ENCODE measurements around the gene CENPVL2. TPM values are rescaled to one million over a fixed set of nuclear protein-coding genes. Genes with fewer than 3 reads are reported as not detected.
"Not testable (repeated sequence)": the region's sequence is repeated elsewhere in the genome, so short reads cannot be mapped to it uniquely, and the experiment has no call there.

Gene CENPVL2
- total RNA-seq, result 1.4 TPM in 2 replicates
- 1.2 and 1.6 TPM in 2 replicates for polyA plus RNA-seq

DNA sequence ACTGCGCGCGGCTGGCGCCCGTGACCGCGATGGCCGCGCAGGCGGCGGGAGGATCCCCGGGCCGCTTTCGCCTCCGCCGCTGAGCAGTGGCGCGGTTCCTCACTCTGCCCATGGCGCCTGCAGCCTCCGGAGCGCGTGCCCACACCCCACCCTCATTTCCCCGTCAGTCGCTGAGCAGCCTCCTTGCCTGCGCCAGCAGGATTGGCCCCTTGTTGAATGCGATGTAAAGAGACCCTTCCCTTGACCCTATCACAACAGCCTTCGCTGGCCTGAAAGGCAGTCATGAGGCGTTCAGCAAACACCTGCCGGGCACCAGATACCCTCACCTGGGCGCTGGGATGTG lies at the start of gene CENPVL2:
Gene CENPVL2, minus strand, starts transcription at position 112 of the 343 bp plus-strand sequence. Its CDS starts 0 bp downstream, at position 112.
- H3K27ac ChIP-seq; H3K36me3 ChIP-seq; H3K9me3 ChIP-seq (ENCODE audit: low read depth); H3K4me3 ChIP-seq; DNase-seq (ENCODE audit: low read depth in 1 of 2, low spot score in 1 of 2); H3K27me3 ChIP-seq; H3K4me1 ChIP-seq (ENCODE audit: low read depth): not testable (repeated sequence)

- H3K4me1 ChIP-seq (ENCODE audit: low read depth), result no peaks in the 10 kb centered on the region
- H3K4me3 ChIP-seq, result no peak overlapping the region
- TF ChIP-seq CTCF (IDR thresholded peaks at IDR 0.05; ENCODE audit: low read depth, low read length), result no peak
- no peaks in the 10 kb centered on the region for H3K27me3 ChIP-seq
- H3K36me3 ChIP-seq, result no peaks in the 10 kb centered on the region
- no peak overlapping the region for H3K27ac ChIP-seq
- no peak for DNase-seq (ENCODE audit: low read depth in 1 of 2, low spot score in 1 of 2)
- no peaks in the 10 kb centered on the region for H3K9me3 ChIP-seq (ENCODE audit: low read depth)
Measured at GRCh38 chrX:51728202-51728601, 45.6 kb upstream of the CENPVL2 start.

DNA sequence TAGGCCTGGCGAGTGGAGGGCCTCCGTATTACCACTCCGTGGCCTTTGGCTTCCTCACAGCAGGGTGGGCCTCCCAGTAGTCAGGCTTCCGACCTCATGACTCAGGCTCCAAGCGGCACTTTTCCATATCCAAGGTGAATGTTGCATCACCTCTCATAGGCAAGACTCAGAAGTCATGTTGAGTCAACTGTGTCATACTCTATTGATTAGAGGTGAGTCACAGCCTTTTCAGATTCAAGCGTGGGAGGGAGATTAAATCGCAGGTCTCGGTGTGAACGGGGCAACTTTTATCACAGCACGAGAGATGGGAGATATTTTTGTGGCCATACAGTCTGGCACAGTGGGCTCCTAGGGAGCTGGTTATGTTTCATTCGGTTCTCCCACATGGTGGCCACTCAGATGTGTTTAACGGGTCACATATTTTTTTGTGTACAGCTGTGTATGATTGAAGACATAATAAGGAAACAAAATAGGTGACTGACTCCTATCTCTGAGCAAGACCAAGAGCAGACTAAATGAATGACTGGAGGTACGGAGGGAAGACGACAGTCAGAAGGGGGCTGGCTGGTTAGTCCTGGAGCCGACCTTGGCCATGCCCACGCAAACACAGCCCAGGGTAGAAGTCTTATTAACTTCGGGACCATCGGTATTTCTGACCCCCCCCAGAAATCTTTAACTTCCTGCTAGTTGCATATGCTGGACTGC lies 30.5 kb upstream of the CENPVL2 start:
- not testable (repeated sequence) for H3K27ac ChIP-seq; H3K36me3 ChIP-seq; H3K4me3 ChIP-seq; H3K9me3 ChIP-seq (ENCODE audit: low read depth); DNase-seq (ENCODE audit: low read depth in 1 of 2, low spot score in 1 of 2); H3K4me1 ChIP-seq (ENCODE audit: low read depth); H3K27me3 ChIP-seq

DNA sequence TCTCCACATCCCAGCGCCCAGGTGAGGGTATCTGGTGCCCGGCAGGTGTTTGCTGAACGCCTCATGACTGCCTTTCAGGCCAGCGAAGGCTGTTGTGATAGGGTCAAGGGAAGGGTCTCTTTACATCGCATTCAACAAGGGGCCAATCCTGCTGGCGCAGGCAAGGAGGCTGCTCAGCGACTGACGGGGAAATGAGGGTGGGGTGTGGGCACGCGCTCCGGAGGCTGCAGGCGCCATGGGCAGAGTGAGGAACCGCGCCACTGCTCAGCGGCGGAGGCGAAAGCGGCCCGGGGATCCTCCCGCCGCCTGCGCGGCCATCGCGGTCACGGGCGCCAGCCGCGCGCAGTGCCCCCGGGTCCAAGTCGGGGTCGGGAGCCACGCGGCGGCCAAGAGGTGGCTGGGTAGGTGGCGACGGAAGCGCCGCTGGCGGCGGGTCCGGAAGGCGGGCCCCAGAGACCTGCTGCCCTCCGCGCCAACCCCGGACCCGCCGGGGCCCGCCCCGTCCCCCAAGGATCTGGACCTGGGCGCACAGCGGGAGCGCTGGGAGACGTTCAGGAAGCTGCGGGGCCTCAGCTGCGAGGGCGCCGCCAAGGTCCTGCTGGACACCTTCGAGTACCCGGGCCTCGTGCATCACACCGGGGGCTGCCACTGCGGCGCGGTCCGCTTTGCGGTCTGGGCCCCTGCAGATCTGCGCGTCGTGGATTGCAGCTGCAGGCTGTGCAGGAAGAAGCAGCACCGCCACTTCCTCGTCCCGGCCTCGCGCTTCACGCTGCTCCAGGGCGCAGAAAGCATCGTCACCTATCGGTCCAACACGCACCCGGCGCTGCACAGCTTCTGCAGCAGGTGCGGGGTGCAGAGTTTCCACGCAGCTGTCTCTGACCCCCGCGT lies 27.9 kb upstream of the CENPVL2 start, which contains the start of gene CENPVL1:
Gene CENPVL1, plus strand, starts transcription at position 236 of the 888 bp plus-strand sequence. Its CDS starts 0 bp downstream, at position 236.
- not testable (repeated sequence) for H3K27ac ChIP-seq

DNA sequence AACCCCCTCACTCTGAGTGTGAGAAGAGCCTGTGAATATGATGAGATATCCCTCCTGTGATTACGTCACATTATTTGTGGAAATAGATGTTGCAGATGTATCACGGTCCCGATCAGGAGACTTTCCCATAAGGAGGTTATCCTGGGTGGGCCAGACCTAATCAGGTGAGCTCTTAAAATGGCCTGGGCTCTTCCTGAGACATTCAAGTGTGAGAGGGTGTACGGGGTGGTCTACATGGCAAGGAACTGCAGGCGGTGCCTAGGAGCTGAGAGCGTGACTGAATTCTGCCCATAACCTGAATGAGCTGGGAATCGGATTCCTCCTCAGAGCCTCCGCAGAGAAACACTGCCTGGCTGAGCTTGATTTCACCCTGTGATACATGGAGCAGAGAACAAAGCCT lies 14.8 kb upstream of the CENPVL2 start:
- H3K4me3 ChIP-seq, result no peak overlapping the region
- no peak overlapping the region for H3K27ac ChIP-seq
- H3K4me1 ChIP-seq (ENCODE audit: low read depth), result no peaks in the 10 kb centered on the region
- no peaks in the 10 kb centered on the region for H3K36me3 ChIP-seq
- DNase-seq (ENCODE audit: low read depth in 1 of 2, low spot score in 1 of 2), result no peak
- TF ChIP-seq CTCF (IDR thresholded peaks at IDR 0.05; ENCODE audit: low read depth, low read length), result no peak
- peaks cover 17% of the 10 kb centered on the region for H3K27me3 ChIP-seq
- H3K9me3 ChIP-seq (ENCODE audit: low read depth), result no peaks in the 10 kb centered on the region

More for the DNA sequence above, 27.9 kb upstream of the CENPVL2 start, which contains the start of gene CENPVL1:
- H3K36me3 ChIP-seq; H3K9me3 ChIP-seq (ENCODE audit: low read depth); H3K4me1 ChIP-seq (ENCODE audit: low read depth); H3K4me3 ChIP-seq; H3K27me3 ChIP-seq; DNase-seq (ENCODE audit: low read depth in 1 of 2, low spot score in 1 of 2): not testable (repeated sequence)

DNA sequence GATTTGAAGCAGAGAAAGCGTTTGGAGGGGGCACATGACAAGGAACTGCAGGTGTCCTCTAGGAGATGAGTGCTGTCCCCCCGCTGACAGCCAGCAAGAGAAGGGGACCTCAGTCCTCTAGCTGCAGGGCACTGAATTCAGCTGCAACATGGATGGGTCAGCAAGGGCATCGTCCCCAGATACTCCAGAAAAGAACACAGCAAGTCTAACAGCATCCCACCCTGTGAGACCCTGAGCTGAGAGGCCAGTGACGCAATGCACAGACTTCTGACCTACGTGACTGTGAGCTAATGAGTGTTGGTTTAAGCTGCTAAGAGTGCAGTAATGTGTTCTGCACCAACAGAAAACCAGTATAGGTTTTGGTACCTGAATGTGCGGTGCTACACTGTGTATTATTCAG lies 11.6 kb upstream of the CENPVL2 start:
- no peak for DNase-seq (ENCODE audit: low read depth in 1 of 2, low spot score in 1 of 2)
- no peaks in the 10 kb centered on the region for H3K36me3 ChIP-seq
- no peaks in the 10 kb centered on the region for H3K9me3 ChIP-seq (ENCODE audit: low read depth)
- no peaks in the 10 kb centered on the region for H3K4me1 ChIP-seq (ENCODE audit: low read depth)
- H3K27ac ChIP-seq, result no peak overlapping the region
- H3K4me3 ChIP-seq, result no peak overlapping the region
- peaks cover 14% of the 10 kb centered on the region for H3K27me3 ChIP-seq
- no peak for TF ChIP-seq CTCF (IDR thresholded peaks at IDR 0.05; ENCODE audit: low read depth, low read length)

GRCh38 chrX:51681808-51682719 lies 567 bp downstream of the CENPVL2 start:
- not testable (repeated sequence) for H3K27me3 ChIP-seq; H3K36me3 ChIP-seq; DNase-seq (ENCODE audit: low read depth in 1 of 2, low spot score in 1 of 2); H3K27ac ChIP-seq; H3K4me3 ChIP-seq; H3K9me3 ChIP-seq (ENCODE audit: low read depth); H3K4me1 ChIP-seq (ENCODE audit: low read depth)

DNA sequence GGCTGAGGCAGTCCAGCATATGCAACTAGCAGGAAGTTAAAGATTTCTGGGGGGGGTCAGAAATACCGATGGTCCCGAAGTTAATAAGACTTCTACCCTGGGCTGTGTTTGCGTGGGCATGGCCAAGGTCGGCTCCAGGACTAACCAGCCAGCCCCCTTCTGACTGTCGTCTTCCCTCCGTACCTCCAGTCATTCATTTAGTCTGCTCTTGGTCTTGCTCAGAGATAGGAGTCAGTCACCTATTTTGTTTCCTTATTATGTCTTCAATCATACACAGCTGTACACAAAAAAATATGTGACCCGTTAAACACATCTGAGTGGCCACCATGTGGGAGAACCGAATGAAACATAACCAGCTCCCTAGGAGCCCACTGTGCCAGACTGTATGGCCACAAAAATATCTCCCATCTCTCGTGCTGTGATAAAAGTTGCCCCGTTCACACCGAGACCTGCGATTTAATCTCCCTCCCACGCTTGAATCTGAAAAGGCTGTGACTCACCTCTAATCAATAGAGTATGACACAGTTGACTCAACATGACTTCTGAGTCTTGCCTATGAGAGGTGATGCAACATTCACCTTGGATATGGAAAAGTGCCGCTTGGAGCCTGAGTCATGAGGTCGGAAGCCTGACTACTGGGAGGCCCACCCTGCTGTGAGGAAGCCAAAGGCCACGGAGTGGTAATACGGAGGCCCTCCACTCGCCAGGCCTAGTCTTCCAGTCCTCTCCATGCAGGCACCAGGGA lies 2.8 kb downstream of the CENPVL2 start:
- H3K4me1 ChIP-seq (ENCODE audit: low read depth); H3K27ac ChIP-seq; H3K27me3 ChIP-seq: not testable (repeated sequence)

More for the DNA sequence above, 2.8 kb downstream of the CENPVL2 start:
- not testable (repeated sequence) for H3K36me3 ChIP-seq; H3K9me3 ChIP-seq (ENCODE audit: low read depth); DNase-seq (ENCODE audit: low read depth in 1 of 2, low spot score in 1 of 2); H3K4me3 ChIP-seq
